ENCODE measurements around the gene FMNL2.

DNA sequence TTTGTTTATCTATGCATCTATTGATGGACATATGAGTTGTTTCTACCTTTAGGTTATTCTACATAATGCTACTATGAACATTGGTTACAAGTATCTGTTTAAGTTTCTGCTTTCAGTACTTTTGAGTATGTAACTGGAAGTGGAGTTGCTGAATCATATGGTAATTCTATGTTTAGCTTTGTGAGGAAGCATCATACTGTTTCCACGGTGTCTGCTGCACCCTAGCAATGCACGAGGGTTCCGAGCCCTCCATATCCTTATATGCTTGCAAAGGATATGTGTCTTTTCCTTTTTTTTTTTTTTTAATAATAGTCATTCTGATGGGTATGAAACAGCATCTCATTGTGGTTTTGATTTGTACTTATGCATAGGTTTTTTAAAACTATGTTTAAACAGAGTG lies 83.7 kb downstream of the FMNL2 start:
- no peak for TF ChIP-seq POLR2A (IDR thresholded peaks at IDR 0.05; ENCODE audit: low read depth, low read length)
- TF ChIP-seq TAF1 (IDR thresholded peaks at IDR 0.05; ENCODE audit: borderline replicate concordance, low read depth, low read length): no peak
- no peak for TF ChIP-seq POLR2AphosphoS5 (IDR thresholded peaks at IDR 0.05; ENCODE audit: low read depth, low read length)
